Natural killer cell (primary cell): ENCODE measurements around the gene PRKG1. TPM values are rescaled to one million over a fixed set of nuclear protein-coding genes. Genes with fewer than 3 reads are reported as not detected.

ENCODE experiments used
- ATAC-seq, 3 donors: fragments of 150-1000 bp in 2 of 3; fragments of 200-7000 bp in 1 of 3; cut with Tn5 transposase; 1 replicate in 1 of 3; 2 replicates in 2 of 3; pipeline ENCODE4 v1.10.0; 2021; ENCODE audit warnings: mild to moderate bottlenecking in 2 of 3, moderate library complexity in 2 of 3
- DNase-seq, 2 donors: peaks; one replicate each; pipeline versions ENCODE4 v3.0.0 to v3.0.0-alpha.2; 2013 to 2021; ENCODE audit warnings: mixed read lengths in 1 of 2
- H3K27ac ChIP-seq: one replicate; pipeline ENCODE4 v1.5.1; 2013; ENCODE audit warnings: mild to moderate bottlenecking, low read length
- H3K27me3 ChIP-seq: one replicate; pipeline ENCODE4 v1.6.1; 2013; ENCODE audit warnings: low read length; ENCODE audit not compliant: control insufficient read depth, insufficient read depth
- H3K36me3 ChIP-seq: one replicate; pipeline ENCODE4 v1.6.1; 2013; ENCODE audit warnings: low read length; ENCODE audit not compliant: control insufficient read depth, insufficient read depth
- H3K4me1 ChIP-seq: one replicate; pipeline ENCODE4 v1.6.1; 2013; ENCODE audit warnings: low read length; ENCODE audit not compliant: control insufficient read depth, insufficient read depth
- H3K4me3 ChIP-seq: one replicate; pipeline ENCODE4 v1.5.1; 2013; ENCODE audit warnings: low read length
- H3K9me3 ChIP-seq: one replicate; pipeline ENCODE4 v1.6.1; 2013; ENCODE audit warnings: low read length; ENCODE audit not compliant: control insufficient read depth, insufficient read depth
- H3K27ac Mint-ChIP-seq, 2 donors: one replicate each; pipeline ENCODE4 v1.8.0; 2022; ENCODE audit warnings: mild to moderate bottlenecking in 2 of 2, mixed read lengths in 2 of 2, moderate library complexity in 1 of 2
- H3K27me3 Mint-ChIP-seq, 2 donors: one replicate each; pipeline ENCODE4 v1.8.0; 2022; ENCODE audit warnings: low read depth in 2 of 2, mixed read lengths in 2 of 2
- H3K36me3 Mint-ChIP-seq: one replicate; pipeline ENCODE4 v1.8.0; 2022; ENCODE audit warnings: mixed read lengths
- H3K4me1 Mint-ChIP-seq, 2 donors: one replicate each; pipeline ENCODE4 v1.8.0; 2022; ENCODE audit warnings: mixed read lengths in 2 of 2
- H3K4me3 Mint-ChIP-seq: one replicate; pipeline ENCODE4 v1.8.0; 2022; ENCODE audit warnings: mild to moderate bottlenecking, moderate library complexity, mixed read lengths
- H3K9me3 Mint-ChIP-seq, 2 donors: one replicate each; pipeline ENCODE4 v1.8.0; 2022; ENCODE audit warnings: mixed read lengths in 2 of 2
- whole genome bisulfite sequencing: methylation state at CpG from one replicate; pipeline ENCODE4 v1.1.7; 2013; ENCODE audit warnings: missing lambda C conversion rate; ENCODE audit not compliant: insufficient coverage; 5-methylcytosine and 5-hydroxymethylcytosine counted together
- intact Hi-C: fragments of 100-400 bp; cut with micrococcal nuclease; formaldehyde crosslinking; loops from one replicate; pipeline ENCODE4 v1.14.2; 2022
- total RNA-seq, 4 donors: library from RNA; stranded (reverse); fragments of 120-200 nt in 1 of 4; gene quantifications; one replicate each; pipeline versions ENCODE4 v1.2.3 to v1.2.4, GENCODE V29; 2013 to 2022
- TF ChIP-seq, protein P1 (sequence below): fragments of 200-600 bp; IDR thresholded peaks from one replicate; pipeline ENCODE4 v1.8.0; 2022; ENCODE audit warnings: antibody characterized with exemption

Gene PRKG1
- total RNA-seq, 3 donors from 2014 or later (not counting 1 experiment from before 2014, with no cell fraction given): 0.23 to 0.41 (median 0.35) TPM

DNA sequence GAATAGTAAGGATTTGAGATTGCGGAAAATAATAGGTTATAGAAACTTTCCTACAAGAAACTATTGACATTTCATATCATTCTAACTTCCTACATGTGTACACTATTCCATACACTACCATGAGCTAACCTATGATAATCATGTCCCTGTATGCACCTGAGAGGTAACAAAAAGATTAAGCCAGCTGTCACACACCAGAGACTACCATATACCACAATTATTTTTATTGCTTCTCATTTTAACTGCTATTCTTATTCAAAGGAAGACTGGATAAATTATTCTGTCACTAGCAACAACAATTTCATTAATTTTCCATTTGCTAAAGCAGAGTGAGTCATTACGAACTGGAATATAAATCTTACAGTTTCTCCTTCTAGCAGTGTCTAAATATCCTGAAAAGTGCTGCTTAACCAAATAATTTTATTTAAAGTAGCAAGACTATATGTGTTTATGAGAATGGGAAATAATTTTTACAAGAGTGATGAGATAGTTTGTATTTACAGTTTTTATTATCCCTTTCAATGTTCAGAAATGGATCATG, 1004.2 kb downstream of the PRKG1 start:
- WGBS: 80% methylated on average over 1 of the region's 2 CpGs
- no peaks in the 10 kb centered on the region for H3K9me3 ChIP-seq
- Mint-ChIP-seq H3K9me3 (peaks cover 2 to 7% of the 10 kb centered on the region in 2 donors), H3K36me3 (no peaks in the 10 kb centered on the region), H3K27me3 (no peaks in the 10 kb centered on the region), H3K4me1 (no peaks in the 10 kb centered on the region), H3K4me3 (no peak overlapping the region), H3K27ac (no peak overlapping the region)
- no peak for ATAC-seq
- H3K4me3 ChIP-seq: no peak overlapping the region
- no peaks in the 10 kb centered on the region for H3K36me3 ChIP-seq
- no peaks in the 10 kb centered on the region for H3K4me1 ChIP-seq
- DNase-seq: no peak
- TF ChIP-seq, protein P1, sequence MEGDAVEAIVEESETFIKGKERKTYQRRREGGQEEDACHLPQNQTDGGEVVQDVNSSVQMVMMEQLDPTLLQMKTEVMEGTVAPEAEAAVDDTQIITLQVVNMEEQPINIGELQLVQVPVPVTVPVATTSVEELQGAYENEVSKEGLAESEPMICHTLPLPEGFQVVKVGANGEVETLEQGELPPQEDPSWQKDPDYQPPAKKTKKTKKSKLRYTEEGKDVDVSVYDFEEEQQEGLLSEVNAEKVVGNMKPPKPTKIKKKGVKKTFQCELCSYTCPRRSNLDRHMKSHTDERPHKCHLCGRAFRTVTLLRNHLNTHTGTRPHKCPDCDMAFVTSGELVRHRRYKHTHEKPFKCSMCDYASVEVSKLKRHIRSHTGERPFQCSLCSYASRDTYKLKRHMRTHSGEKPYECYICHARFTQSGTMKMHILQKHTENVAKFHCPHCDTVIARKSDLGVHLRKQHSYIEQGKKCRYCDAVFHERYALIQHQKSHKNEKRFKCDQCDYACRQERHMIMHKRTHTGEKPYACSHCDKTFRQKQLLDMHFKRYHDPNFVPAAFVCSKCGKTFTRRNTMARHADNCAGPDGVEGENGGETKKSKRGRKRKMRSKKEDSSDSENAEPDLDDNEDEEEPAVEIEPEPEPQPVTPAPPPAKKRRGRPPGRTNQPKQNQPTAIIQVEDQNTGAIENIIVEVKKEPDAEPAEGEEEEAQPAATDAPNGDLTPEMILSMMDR: no peak
- H3K27me3 ChIP-seq: no peaks in the 10 kb centered on the region
- intact Hi-C loops: no loop called here
- H3K27ac ChIP-seq: no peak overlapping the region

DNA sequence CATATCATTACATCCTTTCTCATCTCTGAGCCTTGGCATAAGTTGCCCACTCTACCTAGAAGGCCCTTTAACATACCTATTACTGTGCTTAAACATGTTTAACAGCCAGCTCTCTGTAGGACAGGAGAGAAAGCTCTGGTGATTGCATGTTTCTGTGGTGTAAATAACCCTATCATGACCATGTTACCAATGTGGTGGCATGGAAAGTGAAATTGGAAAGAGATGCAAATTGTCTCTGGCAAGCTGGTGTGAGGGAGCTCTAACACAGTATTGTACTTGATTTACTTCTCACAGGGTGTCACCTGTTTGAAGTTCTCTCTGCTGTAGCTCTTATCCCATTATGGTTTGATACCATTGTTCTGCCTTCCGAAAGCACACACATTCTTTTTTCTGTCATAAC, 1008.0 kb downstream of the PRKG1 start:
- Histone ChIP-seq H3K9me3 (no peaks in the 10 kb centered on the region), H3K36me3 (no peaks in the 10 kb centered on the region), H3K27ac (no peak overlapping the region), H3K4me3 (no peak overlapping the region), H3K4me1 (no peaks in the 10 kb centered on the region), H3K27me3 (no peaks in the 10 kb centered on the region)
- no peak for DNase-seq
- Mint-ChIP-seq H3K27ac (no peak overlapping the region), H3K4me1 (no peaks in the 10 kb centered on the region), H3K27me3 (no peaks in the 10 kb centered on the region), H3K9me3 (peaks cover 2 to 8% of the 10 kb centered on the region in 2 donors), H3K4me3 (no peak overlapping the region), H3K36me3 (no peaks in the 10 kb centered on the region)
- ATAC-seq: no peak
- 100% methylated on average over 1 of the region's 1 CpG for WGBS
- intact Hi-C loops: no loop called here
- TF ChIP-seq, protein P1: no peak

DNA sequence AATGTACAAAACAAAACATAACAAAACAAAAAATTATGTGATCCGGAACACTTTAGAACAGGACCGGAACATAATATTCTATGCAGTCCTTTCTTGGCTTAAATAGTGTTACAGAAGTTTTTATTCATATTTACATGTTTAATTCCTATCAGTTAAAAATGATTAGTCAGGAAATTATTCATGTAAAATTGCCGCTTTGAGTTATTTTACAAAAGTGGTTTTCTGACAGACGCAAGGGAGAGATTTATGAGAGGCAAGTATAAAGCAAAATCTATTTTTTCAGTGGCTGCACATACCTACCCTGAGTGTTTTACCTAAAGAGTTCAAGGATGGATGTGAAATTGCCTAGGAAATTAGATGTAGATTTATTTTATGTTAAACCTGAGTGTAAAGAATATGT, 1009.1 kb downstream of the PRKG1 start:
- Mint-ChIP-seq H3K4me1 (no peaks in the 10 kb centered on the region), H3K27ac (no peak overlapping the region), H3K27me3 (no peaks in the 10 kb centered on the region), H3K9me3 (peaks cover 2 to 8% of the 10 kb centered on the region in 2 donors), H3K4me3 (no peak overlapping the region), H3K36me3 (no peaks in the 10 kb centered on the region)
- intact Hi-C loops: no loop called here
- Histone ChIP-seq H3K4me1 (no peaks in the 10 kb centered on the region), H3K27me3 (no peaks in the 10 kb centered on the region), H3K27ac (no peak overlapping the region), H3K4me3 (no peak overlapping the region), H3K36me3 (no peaks in the 10 kb centered on the region), H3K9me3 (no peaks in the 10 kb centered on the region)
- 63% methylated on average over 2 of the region's 4 CpGs for WGBS
- TF ChIP-seq, protein P1: no peak
- ATAC-seq (no peak), DNase-seq (no peak)

DNA sequence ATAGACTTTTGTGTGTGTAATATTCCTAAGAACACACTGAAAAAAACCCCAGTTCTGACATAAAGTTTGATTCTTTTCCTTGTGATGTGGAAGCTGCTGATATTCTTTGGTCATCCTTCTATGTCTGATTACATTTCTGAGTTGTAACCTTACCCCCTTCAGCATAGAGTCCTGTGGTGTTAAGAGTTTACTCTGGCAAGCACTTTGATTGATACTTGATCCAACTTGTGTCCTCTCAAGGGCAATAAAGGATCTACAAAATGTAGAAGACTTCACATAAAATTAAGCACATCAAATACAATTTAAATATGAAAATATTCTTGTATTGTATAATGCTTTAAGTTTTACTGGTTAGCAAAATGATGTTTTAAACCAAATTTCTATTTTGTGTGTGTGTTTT, 1018.1 kb downstream of the PRKG1 start:
- H3K36me3 ChIP-seq: no peaks in the 10 kb centered on the region
- H3K9me3 Mint-ChIP-seq: peaks cover 0 to 7% of the 10 kb centered on the region in 2 donors
- H3K27me3 Mint-ChIP-seq: no peaks in the 10 kb centered on the region
- H3K4me3 ChIP-seq: no peak overlapping the region
- TF ChIP-seq, protein P1: no peak
- no peaks in the 10 kb centered on the region for H3K4me1 ChIP-seq
- DNase-seq (no peak), ATAC-seq (no peak)
- intact Hi-C loops: no loop called here
- H3K4me3 Mint-ChIP-seq: no peak overlapping the region
- no peaks in the 10 kb centered on the region for H3K4me1 Mint-ChIP-seq
- H3K9me3 ChIP-seq: no peaks in the 10 kb centered on the region
- H3K36me3 Mint-ChIP-seq: no peaks in the 10 kb centered on the region
- no peaks in the 10 kb centered on the region for H3K27me3 ChIP-seq
- no peak overlapping the region for H3K27ac Mint-ChIP-seq
- H3K27ac ChIP-seq: no peak overlapping the region
